Gastroesophageal sphincter (tissue), 3 donors: ENCODE data around the gene FGA.

Experiments used
- CTCF ChIP-seq, 4 experiments: fragments of 200-600 bp in 2 of 4; fragments of 450-650 bp in 2 of 4; sonication (generic) in 1 of 4; IDR thresholded peaks; one replicate each; pipeline ENCODE4 v1.5.1; 2017 to 2019; ENCODE audit warnings: antibody characterized with exemption in 4 of 4, mild to moderate bottlenecking in 2 of 4, moderate library complexity in 2 of 4
- EP300 ChIP-seq: sonication (generic); formaldehyde crosslinking; IDR thresholded peaks from one replicate; pipeline ENCODE4 v1.6.1; 2017; ENCODE audit warnings: antibody characterized with exemption, mild to moderate bottlenecking
- POLR2A ChIP-seq, 2 donors: fragments of 450-650 bp; IDR thresholded peaks; one replicate each; pipeline ENCODE4 v1.6.1; 2017; ENCODE audit warnings: antibody characterized with exemption in 2 of 2, mild to moderate bottlenecking in 2 of 2, moderate library complexity in 1 of 2
- POLR2AphosphoS5 ChIP-seq: sonication (generic); formaldehyde crosslinking; IDR thresholded peaks from one replicate; pipeline ENCODE4 v1.6.1; 2017; ENCODE audit warnings: antibody characterized with exemption

- TF ChIP-seq POLR2AphosphoS5 (no peak), CTCF (IDR thresholded peaks at IDR 0.05) (no peak), POLR2A (IDR thresholded peaks at IDR 0.05) (no peak), EP300 (no peak)
Observed at GRCh38 chr4:154620111-154620510, 29.6 kb upstream of the FGA start.
